Smooth muscle cell (in vitro differentiated cells): Measurements from ENCODE around the gene ZNF365. TPM values are rescaled to one million over a fixed set of nuclear protein-coding genes. Genes with fewer than 3 reads are reported as not detected.

ENCODE experiments used
- DNase-seq: peaks from one replicate; lab custom pipeline; 2025; ENCODE audit not compliant: unreplicated experiment; lab: John Stamatoyannopoulos, UW
- H2AFZ ChIP-seq: fragments of 200-600 bp; sonication (generic); 2 replicates; pipeline ENCODE4 v1.6.0; 2016; ENCODE audit warnings: antibody characterized with exemption, low read depth, mild to moderate bottlenecking
- H3F3A ChIP-seq: fragments of 200-600 bp; sonication (generic); 2 replicates; pipeline ENCODE4 v1.6.0; 2017; ENCODE audit warnings: antibody characterized with exemption, low read depth
- H3K27ac ChIP-seq: fragments of 200-600 bp; sonication (generic); 2 replicates; pipeline ENCODE4 v1.5.1; 2016; ENCODE audit warnings: low read depth, mild to moderate bottlenecking
- H3K27me3 ChIP-seq: fragments of 200-600 bp; sonication (generic); 2 replicates; pipeline ENCODE4 v1.6.1; 2016; ENCODE audit warnings: low read depth, mild to moderate bottlenecking
- H3K36me3 ChIP-seq: fragments of 200-600 bp; sonication (generic); 2 replicates; pipeline ENCODE4 v1.5.1; 2016; ENCODE audit warnings: low read depth
- H3K4me1 ChIP-seq: fragments of 200-600 bp; sonication (generic); 2 replicates; pipeline ENCODE4 v1.5.1; 2016; ENCODE audit warnings: low read depth
- H3K4me2 ChIP-seq: fragments of 200-600 bp; sonication (generic); 2 replicates; pipeline ENCODE4 v1.6.0; 2016; ENCODE audit warnings: mild to moderate bottlenecking
- H3K4me3 ChIP-seq: fragments of 200-600 bp; sonication (generic); 2 replicates; pipeline ENCODE4 v1.5.1; 2016; ENCODE audit warnings: mild to moderate bottlenecking
- H3K79me2 ChIP-seq: fragments of 200-600 bp; sonication (generic); 2 replicates; pipeline ENCODE4 v1.6.0; 2016; ENCODE audit warnings: low read depth, mild to moderate bottlenecking
- H3K9ac ChIP-seq: fragments of 200-600 bp; sonication (generic); 2 replicates; pipeline ENCODE4 v1.6.0; 2016; ENCODE audit warnings: low read depth
- H3K9me3 ChIP-seq: fragments of 200-600 bp; sonication (generic); replicated peaks from 2 replicates; pipeline ENCODE4 v1.5.1; 2016; ENCODE audit warnings: low read depth
- H4K20me1 ChIP-seq: fragments of 200-600 bp; sonication (generic); 2 replicates; pipeline ENCODE4 v1.6.0; 2016; ENCODE audit warnings: low read depth
- CTCF ChIP-seq: fragments of 200-600 bp; sonication (generic); IDR thresholded peaks from 2 replicates; pipeline ENCODE4 v1.5.1; 2017; ENCODE audit warnings: borderline replicate concordance, mild to moderate bottlenecking, antibody characterized with exemption; ENCODE audit not compliant: insufficient read depth, poor library complexity, severe bottlenecking
- WGBS: methylation state at CpG from one replicate; pipeline ENCODE4 v1.1.7; 2016; ENCODE audit warnings: low lambda C conversion rate; 5-methylcytosine and 5-hydroxymethylcytosine counted together
- polyA plus RNA-seq: library from polyadenylated mRNA; unstranded; fragments of >200 nt; fragmentation: Nextera tagmentation; extraction: Ambion mirVana; gene quantifications from 2 replicates; pipeline ENCODE4 v1.2.1, GENCODE V29; 2016
- total RNA-seq: library from RNA; depleted of rRNA; stranded (reverse); fragments of >200 nt; gene quantifications from 2 replicates; pipeline ENCODE4 v1.2.3, GENCODE V29; 2014

The ZNF365 gene
- total and polyA plus RNA-seq, 2 experiments from 2014 or later: 2.0 to 3.7 TPM

- Histone ChIP-seq H3K36me3 (no peaks in the 10 kb centered on the region), H3K9ac (no peak overlapping the region), H3K9me3 (peaks cover 5% of the 10 kb centered on the region), H3K4me3 (no peak overlapping the region), H3K27me3 (no peaks in the 10 kb centered on the region), H3K4me2 (no peak overlapping the region), H4K20me1 (no peaks in the 10 kb centered on the region), H3K4me1 (no peaks in the 10 kb centered on the region), H3F3A (no peaks in the 10 kb centered on the region), H2AFZ (no peak overlapping the region), H3K27ac (no peak overlapping the region), H3K79me2 (no peaks in the 10 kb centered on the region)
- TF ChIP-seq CTCF: no peak
- WGBS: 79% methylated on average over 1 of the region's 1 CpG
- DNase-seq: no peak
These were observed 44.0 kb upstream of the ZNF365 start for GRCh38 chr10:62330213-62330612.

GRCh38 chr10:62332406-62332805 is 41.8 kb upstream of the ZNF365 start:
- no peaks in the 10 kb centered on the region for H3K36me3 ChIP-seq
- peaks cover 5% of the 10 kb centered on the region for H3K9me3 ChIP-seq
- no peak overlapping the region for H2AFZ ChIP-seq
- H3K4me2 ChIP-seq: no peak overlapping the region
- no peak for TF ChIP-seq CTCF
- H3K4me1 ChIP-seq: no peaks in the 10 kb centered on the region
- no peaks in the 10 kb centered on the region for H4K20me1 ChIP-seq
- H3K79me2 ChIP-seq: no peaks in the 10 kb centered on the region
- no peak overlapping the region for H3K4me3 ChIP-seq
- no peaks in the 10 kb centered on the region for H3F3A ChIP-seq
- no peak for DNase-seq
- H3K9ac ChIP-seq: no peak overlapping the region
- H3K27ac ChIP-seq: no peak overlapping the region
- H3K27me3 ChIP-seq: no peaks in the 10 kb centered on the region

- WGBS: 79% methylated on average over 3 of the region's 3 CpGs
- no peak for TF ChIP-seq CTCF
- H3K9me3 ChIP-seq: peaks cover 5% of the 10 kb centered on the region
These were observed 40.9 kb upstream of the ZNF365 start for GRCh38 chr10:62333135-62333889.

More at GRCh38 chr10:62333135-62333889, 40.9 kb upstream of the ZNF365 start:
- H4K20me1 ChIP-seq: no peaks in the 10 kb centered on the region
- DNase-seq: no peak
- H3K27me3 ChIP-seq: no peaks in the 10 kb centered on the region
- H3K27ac ChIP-seq: no peak overlapping the region
- H3K36me3 ChIP-seq: no peaks in the 10 kb centered on the region
- no peak overlapping the region for H3K9ac ChIP-seq
- no peak overlapping the region for H3K4me3 ChIP-seq
- H2AFZ ChIP-seq: no peak overlapping the region
- H3F3A ChIP-seq: no peaks in the 10 kb centered on the region
- H3K4me2 ChIP-seq: no peak overlapping the region
- H3K79me2 ChIP-seq: no peaks in the 10 kb centered on the region
- H3K4me1 ChIP-seq: no peaks in the 10 kb centered on the region
